LNCaP clone FGC (cell line): ENCODE measurements around the gene KRTAP10-8.

Source experiments
- DNase-seq: peaks from one replicate; pipeline ENCODE4 v3.0.0-alpha.2; 2011; ENCODE audit warnings: low read depth
- H3K4me3 ChIP-seq: 2 replicates; pipeline ENCODE4 v1.5.1; 2011; ENCODE audit warnings: mild to moderate bottlenecking, low read depth, low read length, control low read depth
- CTCF ChIP-seq: IDR thresholded peaks from 2 replicates; pipeline ENCODE4 v1.5.1; 2012; ENCODE audit warnings: mild to moderate bottlenecking; ENCODE audit not compliant: control insufficient read depth, insufficient read depth; ENCODE audit errors: extremely low read depth

Gene KRTAP10-8

GRCh38 chr21:44611551-44611950 is 328 bp upstream of the KRTAP10-8 start:
- no peak for TF ChIP-seq CTCF
- no peak for DNase-seq
- no peak overlapping the region for H3K4me3 ChIP-seq

GRCh38 chr21:44612669-44613229 is 870 bp downstream of the KRTAP10-8 start:
- H3K4me3 ChIP-seq: no peak overlapping the region
- no peak for DNase-seq
- TF ChIP-seq CTCF: no peak

- no peak for DNase-seq
- no peak for TF ChIP-seq CTCF
- no peak overlapping the region for H3K4me3 ChIP-seq
Observed at GRCh38 chr21:44613386-44614155, 1.7 kb downstream of the KRTAP10-8 start.

- no peak for TF ChIP-seq CTCF
- no peak overlapping the region for H3K4me3 ChIP-seq
- no peak for DNase-seq
Observed at GRCh38 chr21:44614161-44614631, 2.3 kb downstream of the KRTAP10-8 start.

- H3K4me3 ChIP-seq: no peak overlapping the region
- no peak for TF ChIP-seq CTCF
- DNase-seq: no peak
Observed at GRCh38 chr21:44614961-44615391, 3.1 kb downstream of the KRTAP10-8 start.

- no peak overlapping the region for H3K4me3 ChIP-seq
- DNase-seq: no peak
- TF ChIP-seq CTCF: no peak
Observed at GRCh38 chr21:44615466-44615865, 3.6 kb downstream of the KRTAP10-8 start.
